ENCODE results near the gene TXLNB.

DNA sequence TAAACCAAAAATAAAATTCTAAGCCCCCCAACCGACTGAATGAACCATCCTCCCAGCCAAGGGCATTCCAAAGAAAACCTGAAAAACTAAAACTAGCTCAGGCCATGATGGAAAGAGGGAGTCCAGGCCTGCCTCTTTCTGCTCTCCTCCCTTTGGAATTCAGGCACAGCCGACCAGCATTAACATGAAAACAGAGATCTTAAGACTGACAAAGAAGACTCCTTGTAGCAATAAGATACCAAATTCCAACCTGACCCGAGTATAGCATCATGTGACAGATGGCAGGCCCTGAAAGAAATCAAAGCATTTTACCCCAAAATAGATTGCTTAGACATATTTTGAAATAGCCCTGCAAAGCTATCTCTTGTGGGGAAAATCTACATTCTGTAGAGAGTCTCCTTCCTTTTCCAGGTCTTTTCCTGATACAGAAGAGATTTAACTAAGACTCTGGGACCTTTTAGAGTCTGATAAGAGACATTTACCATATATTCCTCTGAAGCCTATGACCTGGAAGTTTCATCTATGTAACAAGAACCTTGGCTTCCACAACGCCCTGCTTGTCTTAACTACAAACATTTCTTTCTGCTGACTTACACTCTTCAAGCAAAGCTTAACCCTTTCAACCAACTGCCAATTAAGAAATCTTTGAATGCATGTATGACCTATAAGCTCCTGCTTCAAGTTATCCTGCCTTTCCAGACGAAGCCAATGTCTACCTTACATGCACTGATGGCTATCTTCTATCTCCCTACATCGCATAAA is 22.2 kb upstream of the TXLNB start:
- TF ChIP-seq RAD21 (IDR thresholded peaks at IDR 0.05; ENCODE audit: low read length) = no peak
- TF ChIP-seq, protein P1, sequence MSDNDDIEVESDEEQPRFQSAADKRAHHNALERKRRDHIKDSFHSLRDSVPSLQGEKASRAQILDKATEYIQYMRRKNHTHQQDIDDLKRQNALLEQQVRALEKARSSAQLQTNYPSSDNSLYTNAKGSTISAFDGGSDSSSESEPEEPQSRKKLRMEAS (IDR thresholded peaks at IDR 0.05; ENCODE audit: low read depth) = no peak
- no peak for TF ChIP-seq JUND (IDR thresholded peaks at IDR 0.05)
- no peak for TF ChIP-seq FOXJ3 (CRISPR knock-in tag; IDR thresholded peaks at IDR 0.05)
- TF ChIP-seq GABPA (IDR thresholded peaks at IDR 0.05; ENCODE audit: low read depth) = no peak
- TF ChIP-seq RFX5 (IDR thresholded peaks at IDR 0.05; ENCODE audit: low read length) = no peak
- no peak for TF ChIP-seq YY1 (IDR thresholded peaks at IDR 0.05; ENCODE audit: low read depth)
- TF ChIP-seq, protein P2, sequence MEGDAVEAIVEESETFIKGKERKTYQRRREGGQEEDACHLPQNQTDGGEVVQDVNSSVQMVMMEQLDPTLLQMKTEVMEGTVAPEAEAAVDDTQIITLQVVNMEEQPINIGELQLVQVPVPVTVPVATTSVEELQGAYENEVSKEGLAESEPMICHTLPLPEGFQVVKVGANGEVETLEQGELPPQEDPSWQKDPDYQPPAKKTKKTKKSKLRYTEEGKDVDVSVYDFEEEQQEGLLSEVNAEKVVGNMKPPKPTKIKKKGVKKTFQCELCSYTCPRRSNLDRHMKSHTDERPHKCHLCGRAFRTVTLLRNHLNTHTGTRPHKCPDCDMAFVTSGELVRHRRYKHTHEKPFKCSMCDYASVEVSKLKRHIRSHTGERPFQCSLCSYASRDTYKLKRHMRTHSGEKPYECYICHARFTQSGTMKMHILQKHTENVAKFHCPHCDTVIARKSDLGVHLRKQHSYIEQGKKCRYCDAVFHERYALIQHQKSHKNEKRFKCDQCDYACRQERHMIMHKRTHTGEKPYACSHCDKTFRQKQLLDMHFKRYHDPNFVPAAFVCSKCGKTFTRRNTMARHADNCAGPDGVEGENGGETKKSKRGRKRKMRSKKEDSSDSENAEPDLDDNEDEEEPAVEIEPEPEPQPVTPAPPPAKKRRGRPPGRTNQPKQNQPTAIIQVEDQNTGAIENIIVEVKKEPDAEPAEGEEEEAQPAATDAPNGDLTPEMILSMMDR (IDR thresholded peaks at IDR 0.05) = no peak
